ENCODE measurements around the gene DIP2C. TPM values are rescaled to one million over a fixed set of nuclear protein-coding genes. Genes with fewer than 3 reads are reported as not detected.

DIP2C gene
- total RNA-seq, 2 donors from 2014 or later = 13.0 to 13.7 TPM

DNA sequence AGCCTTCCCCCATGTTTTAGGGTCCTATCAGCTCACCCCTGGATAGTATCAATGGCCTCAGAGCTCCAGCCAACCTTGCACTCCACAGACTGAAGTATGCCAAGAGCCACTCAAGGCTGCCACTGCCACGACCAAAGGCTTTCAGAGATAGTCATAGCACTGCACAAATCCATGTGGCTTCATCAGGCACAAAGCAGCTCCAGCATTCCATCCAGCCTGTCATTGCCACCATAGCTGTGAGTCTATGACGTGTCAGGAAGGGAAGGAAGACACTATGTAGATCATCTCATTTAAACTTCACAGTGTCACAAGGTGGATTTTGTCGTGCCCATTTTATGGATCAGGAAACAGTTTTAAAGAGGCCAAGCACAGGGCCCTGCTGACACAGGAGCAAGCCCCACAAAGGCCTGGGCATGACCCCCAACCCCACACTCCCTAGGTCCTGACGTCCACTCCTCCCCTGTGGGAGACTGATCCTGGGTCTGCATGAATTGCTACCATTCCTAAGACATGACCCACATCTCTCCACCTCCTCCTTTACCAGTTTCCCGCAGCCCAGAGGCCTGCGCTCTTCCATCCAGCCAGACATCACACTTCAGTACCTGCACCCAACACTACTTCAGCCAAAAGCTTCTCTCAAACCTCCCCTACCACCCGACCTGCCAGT lies 119.4 kb downstream of the DIP2C start:
- TF ChIP-seq CTCF (conservative IDR thresholded peaks at IDR 0.05) = no peak

DNA sequence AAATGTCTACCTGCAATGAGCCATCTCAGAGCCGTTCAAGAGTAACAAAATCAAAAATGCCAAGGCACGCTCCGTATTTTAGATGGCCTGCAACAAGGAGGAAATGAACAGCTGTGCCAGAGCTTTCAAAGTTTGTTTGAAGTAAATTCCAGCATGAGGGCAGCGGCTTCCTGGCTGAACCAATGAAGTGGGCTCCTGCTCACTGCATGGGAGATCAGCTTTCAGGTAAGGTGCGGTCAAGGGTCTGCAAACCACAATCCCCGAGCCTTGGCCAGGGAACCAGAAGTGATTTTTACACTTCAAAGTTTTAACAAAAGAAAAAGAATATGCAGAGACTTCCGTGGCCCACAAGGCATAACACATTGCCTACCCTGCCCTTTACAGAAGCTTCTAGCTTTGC lies 120.6 kb downstream of the DIP2C start:
- no peak overlapping the region for H3K9ac ChIP-seq (ENCODE audit: extremely low read depth, low read length, poor library complexity, severe bottlenecking)
- peaks cover 10% of the 10 kb centered on the region for H3K9me3 ChIP-seq (ENCODE audit: control insufficient read depth, low read length)
- H3K4me3 Mint-ChIP-seq = no peak overlapping the region

More for the DNA sequence above, 119.4 kb downstream of the DIP2C start:
- WGBS, 2 experiments (ENCODE audit: insufficient coverage in 1 of 2, insufficient read length in 1 of 2) = 93 to 94% methylated on average over 4 to 7 of the region's 7 CpGs
- Mint-ChIP-seq H3K27ac (no peak overlapping the region), H3K4me3 (no peak overlapping the region), H3K9me3 (peaks cover 13% of the 10 kb centered on the region), H3K36me3 (ENCODE audit: low read depth) (peaks cover 9% of the 10 kb centered on the region), H3K27me3 (ENCODE audit: insufficient read depth) (no peaks in the 10 kb centered on the region), H3K4me1 (peaks cover 3% of the 10 kb centered on the region)
- H3K9ac ChIP-seq (ENCODE audit: extremely low read depth, low read length, poor library complexity, severe bottlenecking) = no peak overlapping the region
- H3K27ac ChIP-seq (ENCODE audit: low read depth, low read length) = no peak overlapping the region
- H3K4me3 ChIP-seq (ENCODE audit: low read length) = no peak overlapping the region
- no peaks in the 10 kb centered on the region for H3K9me3 ChIP-seq (ENCODE audit: control insufficient read depth, low read length)
- no peaks in the 10 kb centered on the region for H3K4me1 ChIP-seq (ENCODE audit: control insufficient read depth, insufficient read depth, low read length)
- DNase-seq = no peak
- H3K36me3 ChIP-seq (ENCODE audit: control insufficient read depth, insufficient read depth, low read length) = no peaks in the 10 kb centered on the region
- H3K27me3 ChIP-seq (ENCODE audit: control insufficient read depth, insufficient read depth, low read length, poor library complexity, severe bottlenecking) = no peaks in the 10 kb centered on the region

DNA sequence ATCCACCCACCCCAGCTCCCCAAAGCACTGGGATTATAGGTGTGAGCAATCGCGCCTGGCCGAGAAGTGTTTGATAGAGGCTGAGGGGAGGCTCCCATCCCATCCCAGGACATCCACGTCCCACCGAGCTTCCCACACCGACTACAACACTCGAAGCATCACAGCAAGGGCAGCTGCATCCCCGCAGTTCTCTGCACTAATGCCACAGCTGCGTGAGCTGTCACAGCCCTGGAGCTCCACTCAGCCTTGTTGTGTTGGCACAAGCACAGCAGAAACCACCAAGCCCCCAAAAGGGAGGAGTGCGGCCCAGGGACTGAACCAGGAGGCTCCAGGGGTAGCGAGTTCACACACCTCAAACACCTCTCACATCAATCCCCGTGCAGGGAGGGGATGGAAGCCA lies 121.6 kb downstream of the DIP2C start:
- no peaks in the 10 kb centered on the region for H3K4me1 Mint-ChIP-seq
- 92 to 100% methylated on average over 3 to 12 of the region's 12 CpGs for WGBS, 2 experiments (ENCODE audit: insufficient coverage in 1 of 2, insufficient read length in 1 of 2)
- peaks cover 24% of the 10 kb centered on the region for H3K36me3 Mint-ChIP-seq (ENCODE audit: low read depth)
- Histone ChIP-seq H3K27ac (ENCODE audit: low read depth, low read length) (no peak overlapping the region), H3K4me3 (ENCODE audit: low read length) (no peak overlapping the region), H3K4me1 (ENCODE audit: control insufficient read depth, insufficient read depth, low read length) (peaks cover 3% of the 10 kb centered on the region), H3K9ac (ENCODE audit: extremely low read depth, low read length, poor library complexity, severe bottlenecking) (no peak overlapping the region), H3K27me3 (ENCODE audit: control insufficient read depth, insufficient read depth, low read length, poor library complexity, severe bottlenecking) (no peaks in the 10 kb centered on the region), H3K9me3 (ENCODE audit: control insufficient read depth, low read length) (peaks cover 16% of the 10 kb centered on the region), H3K36me3 (ENCODE audit: control insufficient read depth, insufficient read depth, low read length) (no peaks in the 10 kb centered on the region)
- H3K9me3 Mint-ChIP-seq = peaks cover 33% of the 10 kb centered on the region
- no peak for TF ChIP-seq CTCF (conservative IDR thresholded peaks at IDR 0.05)
- no peak for DNase-seq
- no peaks in the 10 kb centered on the region for H3K27me3 Mint-ChIP-seq (ENCODE audit: insufficient read depth)
- no peak overlapping the region for H3K27ac Mint-ChIP-seq
- H3K4me3 Mint-ChIP-seq = no peak overlapping the region

More for the DNA sequence above, 120.6 kb downstream of the DIP2C start:
- H3K4me3 ChIP-seq (ENCODE audit: low read length) = no peak overlapping the region
- H3K9me3 Mint-ChIP-seq = peaks cover 26% of the 10 kb centered on the region
- H3K27ac Mint-ChIP-seq = no peak overlapping the region
- H3K27ac ChIP-seq (ENCODE audit: low read depth, low read length) = no peak overlapping the region
- no peak for DNase-seq
- H3K4me1 ChIP-seq (ENCODE audit: control insufficient read depth, insufficient read depth, low read length) = no peaks in the 10 kb centered on the region
- no peaks in the 10 kb centered on the region for H3K27me3 Mint-ChIP-seq (ENCODE audit: insufficient read depth)
- peaks cover 20% of the 10 kb centered on the region for H3K36me3 Mint-ChIP-seq (ENCODE audit: low read depth)
- H3K4me1 Mint-ChIP-seq = peaks cover 3% of the 10 kb centered on the region
- H3K27me3 ChIP-seq (ENCODE audit: control insufficient read depth, insufficient read depth, low read length, poor library complexity, severe bottlenecking) = no peaks in the 10 kb centered on the region
- TF ChIP-seq CTCF (conservative IDR thresholded peaks at IDR 0.05) = no peak
- no peaks in the 10 kb centered on the region for H3K36me3 ChIP-seq (ENCODE audit: control insufficient read depth, insufficient read depth, low read length)
- WGBS, 2 experiments (ENCODE audit: insufficient coverage in 1 of 2, insufficient read length in 1 of 2) = 95 to 97% methylated on average over 4 to 7 of the region's 7 CpGs
